ENCODE data around the gene FGD4.
A peak's percentile ranks its signal among the peaks of the same experiment; 100 is the strongest.

Gene FGD4

GRCh38 chr12:32574585-32574984 is 175.2 kb downstream of the FGD4 start:
- no peak for DNase-seq (ENCODE audit: low read depth)
- TF ChIP-seq POLR2A (IDR thresholded peaks at IDR 0.05; ENCODE audit: extremely low read depth, insufficient read length): no peak
- TF ChIP-seq MYC (IDR thresholded peaks at IDR 0.05; ENCODE audit: low read depth, low read length): no peak
- TF ChIP-seq CTCF (IDR thresholded peaks at IDR 0.05; ENCODE audit: low read depth, low read length): no peak
- TF ChIP-seq MAX (IDR thresholded peaks at IDR 0.05; ENCODE audit: low read depth, low read length): no peak

GRCh38 chr12:32577328-32577727 is 178.0 kb downstream of the FGD4 start:
- H3K4me3 ChIP-seq (ENCODE audit: low read depth, low read length): no peak overlapping the region
- DNase-seq (ENCODE audit: low read depth): no peak
- TF ChIP-seq POLR2A (IDR thresholded peaks at IDR 0.05; ENCODE audit: extremely low read depth, insufficient read length) (no peak), MYC (IDR thresholded peaks at IDR 0.05; ENCODE audit: low read depth, low read length) (no peak), MAX (IDR thresholded peaks at IDR 0.05; ENCODE audit: low read depth, low read length) (no peak), CTCF (IDR thresholded peaks at IDR 0.05; ENCODE audit: low read depth, low read length) (no peak)

More at GRCh38 chr12:32574585-32574984, 175.2 kb downstream of the FGD4 start:
- no peak overlapping the region for H3K4me3 ChIP-seq (ENCODE audit: low read depth, low read length)

GRCh38 chr12:32583534-32583933 is 184.2 kb downstream of the FGD4 start:
- DNase-seq (ENCODE audit: low read depth): peak; percentile 63
- TF ChIP-seq MAX (IDR thresholded peaks at IDR 0.05; ENCODE audit: low read depth, low read length) (0 out of 2 replicates have a peak, but pooled peaks have one; percentile 12), CTCF (IDR thresholded peaks at IDR 0.05; ENCODE audit: low read depth, low read length) (no peak), POLR2A (IDR thresholded peaks at IDR 0.05; ENCODE audit: extremely low read depth, insufficient read length) (no peak)

GRCh38 chr12:32585680-32586079 is 186.3 kb downstream of the FGD4 start:
- TF ChIP-seq CTCF (IDR thresholded peaks at IDR 0.05; ENCODE audit: low read depth, low read length): no peak
- TF ChIP-seq MAX (IDR thresholded peaks at IDR 0.05; ENCODE audit: low read depth, low read length): no peak
- no peak for TF ChIP-seq MYC (IDR thresholded peaks at IDR 0.05; ENCODE audit: low read depth, low read length)
- TF ChIP-seq POLR2A (IDR thresholded peaks at IDR 0.05; ENCODE audit: extremely low read depth, insufficient read length): no peak
- H3K4me3 ChIP-seq (ENCODE audit: low read depth, low read length): no peak overlapping the region
- DNase-seq (ENCODE audit: low read depth): peak; percentile 39

More at GRCh38 chr12:32583534-32583933, 184.2 kb downstream of the FGD4 start:
- H3K4me3 ChIP-seq (ENCODE audit: low read depth, low read length): no peak overlapping the region

- TF ChIP-seq CTCF (IDR thresholded peaks at IDR 0.05; ENCODE audit: low read depth, low read length) (no peak), MYC (IDR thresholded peaks at IDR 0.05; ENCODE audit: low read depth, low read length) (peak; percentile 58; the same call in 1 of the 2 replicates), MAX (IDR thresholded peaks at IDR 0.05; ENCODE audit: low read depth, low read length) (peak; percentile 96)
- no peak overlapping the region for H3K4me3 ChIP-seq (ENCODE audit: low read depth, low read length)
- DNase-seq (ENCODE audit: low read depth): peak; percentile 76
These were observed 187.0 kb downstream of the FGD4 start for GRCh38 chr12:32586390-32586789.

Data from NB4 (cell line).